ENCODE results near the gene PNMA6E. TPM values are rescaled to one million over a fixed set of nuclear protein-coding genes. Genes with fewer than 3 reads are reported as not detected.

Gene PNMA6E
- total and polyA plus RNA-seq, 9 of the 15 experiments (the other 6 are each of a cell fraction or from before 2014, with no cell fraction given) = 0.03 TPM; not detected in 8

DNA sequence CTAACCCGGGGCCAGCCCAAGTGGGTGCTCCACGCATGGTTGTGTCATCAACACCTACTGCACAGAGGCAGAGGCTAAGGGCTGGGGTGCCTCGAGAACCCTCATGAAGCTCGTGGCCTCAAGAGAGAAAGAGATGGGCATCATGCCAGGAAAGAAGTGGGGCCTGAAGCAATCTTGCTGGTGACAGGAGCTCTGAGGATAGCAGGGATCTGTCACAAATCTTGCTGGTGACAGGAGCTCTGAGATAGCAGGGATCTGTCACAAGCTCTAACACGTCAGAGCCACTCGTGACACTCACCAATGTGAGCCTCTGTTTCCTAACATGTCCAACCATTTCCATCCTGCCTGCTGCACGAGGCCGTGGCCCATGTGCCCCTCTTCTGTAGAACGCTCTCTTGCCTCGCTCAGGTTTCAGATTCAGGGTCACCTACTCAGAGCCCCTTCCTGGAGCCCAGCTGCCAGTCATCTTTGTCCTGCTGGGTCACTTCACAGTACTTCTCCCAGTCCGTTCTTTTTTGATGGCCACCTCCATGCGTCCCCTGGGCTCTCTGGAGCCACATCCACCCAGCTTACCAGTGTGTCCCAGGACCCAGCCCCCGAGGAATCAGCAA lies 21.1 kb downstream of the PNMA6E start (continued):
- TF ChIP-seq SUPT5H (IDR thresholded peaks at IDR 0.05) (no peak), BRD9 (IDR thresholded peaks at IDR 0.05; ENCODE audit: low read depth, partially characterized antibody) (no peak), NFIX (CRISPR knock-in tag; IDR thresholded peaks at IDR 0.05; ENCODE audit: low read depth) (peak; percentile 9; the same call in 1 of the 2 replicates), ELK3 (CRISPR knock-in tag; IDR thresholded peaks at IDR 0.05) (no peak), AFF1 (IDR thresholded peaks at IDR 0.05; ENCODE audit: low read depth in 1 of 2, partially characterized antibody in 2 of 2) (no peak), ZFPM2 (CRISPR knock-in tag; IDR thresholded peaks at IDR 0.05) (no peak), ZEB2 (IDR thresholded peaks at IDR 0.05) (no peak), MAZ (CRISPR knock-in tag; conservative IDR thresholded peaks at IDR 0.05 in 1 of 2, IDR thresholded peaks at IDR 0.05 in 1 of 2) (no peak), AFF4 (CRISPR knock-in tag; IDR thresholded peaks at IDR 0.05) (no peak), ZNF766 (CRISPR knock-in tag; conservative IDR thresholded peaks at IDR 0.05) (peak; percentile 90), ZKSCAN3 (CRISPR knock-in tag; IDR thresholded peaks at IDR 0.05) (no peak), TEAD2 (tag; IDR thresholded peaks at IDR 0.05) (no peak), MTA3 (IDR thresholded peaks at IDR 0.05; ENCODE audit: borderline replicate concordance) (peak; percentile 43; the same call in 1 of the 2 replicates)
- TF ChIP-seq, protein P1, sequence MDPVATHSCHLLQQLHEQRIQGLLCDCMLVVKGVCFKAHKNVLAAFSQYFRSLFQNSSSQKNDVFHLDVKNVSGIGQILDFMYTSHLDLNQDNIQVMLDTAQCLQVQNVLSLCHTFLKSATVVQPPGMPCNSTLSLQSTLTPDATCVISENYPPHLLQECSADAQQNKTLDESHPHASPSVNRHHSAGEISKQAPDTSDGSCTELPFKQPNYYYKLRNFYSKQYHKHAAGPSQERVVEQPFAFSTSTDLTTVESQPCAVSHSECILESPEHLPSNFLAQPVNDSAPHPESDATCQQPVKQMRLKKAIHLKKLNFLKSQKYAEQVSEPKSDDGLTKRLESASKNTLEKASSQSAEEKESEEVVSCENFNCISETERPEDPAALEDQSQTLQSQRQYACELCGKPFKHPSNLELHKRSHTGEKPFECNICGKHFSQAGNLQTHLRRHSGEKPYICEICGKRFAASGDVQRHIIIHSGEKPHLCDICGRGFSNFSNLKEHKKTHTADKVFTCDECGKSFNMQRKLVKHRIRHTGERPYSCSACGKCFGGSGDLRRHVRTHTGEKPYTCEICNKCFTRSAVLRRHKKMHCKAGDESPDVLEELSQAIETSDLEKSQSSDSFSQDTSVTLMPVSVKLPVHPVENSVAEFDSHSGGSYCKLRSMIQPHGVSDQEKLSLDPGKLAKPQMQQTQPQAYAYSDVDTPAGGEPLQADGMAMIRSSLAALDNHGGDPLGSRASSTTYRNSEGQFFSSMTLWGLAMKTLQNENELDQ (CRISPR knock-in tag; IDR thresholded peaks at IDR 0.05; ENCODE audit: borderline replicate concordance) = no peak
- TF ChIP-seq, protein P2, sequence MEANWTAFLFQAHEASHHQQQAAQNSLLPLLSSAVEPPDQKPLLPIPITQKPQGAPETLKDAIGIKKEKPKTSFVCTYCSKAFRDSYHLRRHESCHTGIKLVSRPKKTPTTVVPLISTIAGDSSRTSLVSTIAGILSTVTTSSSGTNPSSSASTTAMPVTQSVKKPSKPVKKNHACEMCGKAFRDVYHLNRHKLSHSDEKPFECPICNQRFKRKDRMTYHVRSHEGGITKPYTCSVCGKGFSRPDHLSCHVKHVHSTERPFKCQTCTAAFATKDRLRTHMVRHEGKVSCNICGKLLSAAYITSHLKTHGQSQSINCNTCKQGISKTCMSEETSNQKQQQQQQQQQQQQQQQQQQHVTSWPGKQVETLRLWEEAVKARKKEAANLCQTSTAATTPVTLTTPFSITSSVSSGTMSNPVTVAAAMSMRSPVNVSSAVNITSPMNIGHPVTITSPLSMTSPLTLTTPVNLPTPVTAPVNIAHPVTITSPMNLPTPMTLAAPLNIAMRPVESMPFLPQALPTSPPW (CRISPR knock-in tag; IDR thresholded peaks at IDR 0.05) = peak; percentile 23; the same call in 1 of the 2 replicates

All from K562 (cell line).